H9 (cell line): ENCODE data around the gene RBBP7. TPM values are rescaled to one million over a fixed set of nuclear protein-coding genes. Genes with fewer than 3 reads are reported as not detected.

Experiments used
- DNase-seq: peaks from one replicate; pipeline ENCODE4 v3.0.0-alpha.2; 2017
- H2AFZ ChIP-seq: one replicate; pipeline ENCODE4 v1.6.1; 2013; ENCODE audit warnings: mild to moderate bottlenecking, low read length, control low read depth, moderate library complexity
- H2AK5ac ChIP-seq: 2 replicates; pipeline ENCODE4 v1.6.1; 2013; ENCODE audit warnings: low read length, control low read depth, mixed read lengths; ENCODE audit not compliant: insufficient read length
- H2BK120ac ChIP-seq: one replicate; pipeline ENCODE4 v1.6.1; 2013; ENCODE audit warnings: low read depth, mild to moderate bottlenecking, low read length, control low read depth, inconsistent platforms; ENCODE audit not compliant: poor library complexity, severe bottlenecking
- H2BK12ac ChIP-seq: 2 replicates; pipeline ENCODE4 v1.6.1; 2013; ENCODE audit warnings: low read length, control low read depth, mixed read lengths, low read depth; ENCODE audit not compliant: insufficient read length
- H2BK15ac ChIP-seq: 2 replicates; pipeline ENCODE4 v1.6.1; 2013; ENCODE audit warnings: low read depth, low read length, control low read depth
- H2BK20ac ChIP-seq: one replicate; pipeline ENCODE4 v1.6.1; 2013; ENCODE audit warnings: low read depth, mild to moderate bottlenecking, low read length, control low read depth, inconsistent platforms; ENCODE audit not compliant: poor library complexity, severe bottlenecking
- H2BK5ac ChIP-seq: 2 replicates; pipeline ENCODE4 v1.6.1; 2013; ENCODE audit warnings: low read length, control low read depth, mixed read lengths; ENCODE audit not compliant: insufficient read length
- H3K14ac ChIP-seq: 2 replicates; pipeline ENCODE4 v1.6.1; 2013; ENCODE audit warnings: low read length, control low read depth; ENCODE audit not compliant: insufficient read depth
- H3K18ac ChIP-seq: 2 replicates; pipeline ENCODE4 v1.6.1; 2013; ENCODE audit warnings: low read depth, mild to moderate bottlenecking, mixed read lengths, low read length, control low read depth; ENCODE audit not compliant: insufficient read length
- H3K23ac ChIP-seq: 2 replicates; pipeline ENCODE4 v1.6.1; 2013; ENCODE audit warnings: low read length, control low read depth, mixed read lengths, low read depth; ENCODE audit not compliant: insufficient read length
- H3K23me2 ChIP-seq: 2 replicates; pipeline ENCODE4 v1.6.1; 2013; ENCODE audit warnings: low read depth, mild to moderate bottlenecking, mixed read lengths, low read length, control low read depth; ENCODE audit not compliant: insufficient read length, poor library complexity, severe bottlenecking
- H3K27ac ChIP-seq: 2 replicates; pipeline ENCODE4 v1.5.1; 2013; ENCODE audit warnings: low read length, control low read depth, mixed read lengths, low read depth; ENCODE audit not compliant: insufficient read length
- H3K27me3 ChIP-seq: 2 replicates; pipeline ENCODE4 v1.6.1; 2013; ENCODE audit warnings: low read length, control low read depth, inconsistent platforms; ENCODE audit not compliant: insufficient read depth
- H3K4ac ChIP-seq: 2 replicates; pipeline ENCODE4 v1.6.1; 2013; ENCODE audit warnings: low read depth, mild to moderate bottlenecking, control low read depth, inconsistent platforms, low read length, moderate library complexity
- H3K4me1 ChIP-seq: 2 replicates; pipeline ENCODE4 v1.6.1; 2013; ENCODE audit warnings: low read length, control low read depth, inconsistent platforms; ENCODE audit not compliant: insufficient read depth
- H3K4me2 ChIP-seq: 2 replicates; pipeline ENCODE4 v1.6.1; 2013; ENCODE audit warnings: low read length, control low read depth, mixed read lengths; ENCODE audit not compliant: insufficient read length, insufficient read depth
- H3K56ac ChIP-seq: 2 replicates; pipeline ENCODE4 v1.6.1; 2013; ENCODE audit warnings: low read depth, mild to moderate bottlenecking, mixed read lengths, low read length, control low read depth; ENCODE audit not compliant: insufficient read length
- H3K79me1 ChIP-seq: 2 replicates; pipeline ENCODE4 v1.6.1; 2013; ENCODE audit warnings: low read depth, mild to moderate bottlenecking, moderate library complexity, low read length, control low read depth, inconsistent platforms; ENCODE audit not compliant: insufficient read depth, poor library complexity, severe bottlenecking
- H3K79me2 ChIP-seq: 2 replicates; pipeline ENCODE4 v1.6.1; 2013; ENCODE audit warnings: low read length, control low read depth, inconsistent platforms; ENCODE audit not compliant: insufficient read depth
- H3K9ac ChIP-seq: 2 replicates; pipeline ENCODE4 v1.6.1; 2013; ENCODE audit warnings: low read length, control low read depth, mixed read lengths; ENCODE audit not compliant: insufficient read length; ENCODE audit errors: extremely low read depth
- H3K9me3 ChIP-seq: one replicate; pipeline ENCODE4 v1.6.1; 2013; ENCODE audit warnings: low read depth, low read length, inconsistent platforms; ENCODE audit not compliant: control insufficient read depth
- H3T11ph ChIP-seq: one replicate; pipeline ENCODE4 v1.6.1; 2013; ENCODE audit warnings: mild to moderate bottlenecking, low read length, control low read depth, inconsistent platforms
- H4K20me1 ChIP-seq: one replicate; pipeline ENCODE4 v1.6.1; 2013; ENCODE audit not compliant: control insufficient read depth, insufficient read length, insufficient read depth
- H4K5ac ChIP-seq: 2 replicates; pipeline ENCODE4 v1.6.1; 2013; ENCODE audit warnings: low read depth, mild to moderate bottlenecking, mixed read lengths, low read length, control low read depth; ENCODE audit not compliant: insufficient read length
- H4K8ac ChIP-seq: replicated peaks from 2 replicates; pipeline ENCODE4 v1.6.1; 2013; ENCODE audit warnings: low read length, control low read depth, mixed read lengths, low read depth; ENCODE audit not compliant: insufficient read length
- H4K91ac ChIP-seq: 2 replicates; pipeline ENCODE4 v1.6.1; 2013; ENCODE audit warnings: low read depth, mild to moderate bottlenecking, moderate library complexity, mixed read lengths, low read length, control low read depth; ENCODE audit not compliant: insufficient read length
- H3K27ac Mint-ChIP-seq, 3 experiments: 2 replicates in 2 of 3; 3 replicates in 1 of 3; pipeline ENCODE4 v1.8.0; 2020 to 2021; ENCODE audit warnings: mixed read lengths in 3 of 3, mild to moderate bottlenecking in 1 of 3, moderate library complexity in 1 of 3
- H3K27me3 Mint-ChIP-seq: 2 replicates; pipeline ENCODE4 v1.8.0; 2021; ENCODE audit warnings: low read depth, mild to moderate bottlenecking, moderate library complexity, mixed read lengths
- H3K36me3 Mint-ChIP-seq, 3 experiments: 2 replicates in 2 of 3; 3 replicates in 1 of 3; pipeline ENCODE4 v1.8.0; 2020 to 2021; ENCODE audit warnings: low read depth in 3 of 3, mixed read lengths in 3 of 3; ENCODE audit not compliant: insufficient read depth in 1 of 3
- H3K4me1 Mint-ChIP-seq, 2 experiments: 2 replicates each; pipeline ENCODE4 v1.8.0; 2020; ENCODE audit warnings: mixed read lengths in 2 of 2
- H3K4me3 Mint-ChIP-seq, 2 experiments: 2 replicates in 1 of 2; 3 replicates in 1 of 2; pipeline ENCODE4 v1.8.0; 2020 to 2021; ENCODE audit warnings: mild to moderate bottlenecking in 2 of 2, mixed read lengths in 2 of 2, moderate library complexity in 1 of 2
- H3K9me3 Mint-ChIP-seq, 2 experiments: 2 replicates in 1 of 2; 3 replicates in 1 of 2; pipeline ENCODE4 v1.8.0; 2020; ENCODE audit warnings: mild to moderate bottlenecking in 2 of 2, mixed read lengths in 2 of 2, moderate library complexity in 1 of 2
- CTCF ChIP-seq: fragments of 200-600 bp; sonication (generic); conservative IDR thresholded peaks from 3 replicates; pipeline ENCODE4 v1.8.0; 2021; ENCODE audit warnings: antibody characterized with exemption, mild to moderate bottlenecking
- WGBS: extraction: QIAGEN DNeasy Blood & Tissue Kit; methylation state at CpG from one replicate; pipeline ENCODE4 v1.1.7; 2013; ENCODE audit warnings: missing lambda C conversion rate, low lambda C conversion rate, mixed read lengths; ENCODE audit not compliant: insufficient read length; ENCODE audit errors: extremely low coverage; 5-methylcytosine and 5-hydroxymethylcytosine counted together
- total RNA-seq: library from RNA; stranded (reverse); gene quantifications from 2 replicates; pipeline ENCODE4 v1.2.1, GENCODE V29; 2021

RBBP7 gene
- total RNA-seq, 1 experiment from 2014 or later = 249 TPM

- no peak overlapping the region for H3K27ac ChIP-seq
- H3K4me2 ChIP-seq = no peak overlapping the region
- Mint-ChIP-seq H3K27me3 (no peaks in the 10 kb centered on the region), H3K9me3 (no peaks in the 10 kb centered on the region), H3K4me3 (no peak overlapping the region), H3K36me3 (peaks cover 37 to 59% (median 58%) of the 10 kb centered on the region in 3 experiments), H3K4me1 (no peaks in the 10 kb centered on the region), H3K27ac (peak overlapping the region in 1 of 3 experiments; percentile 57; a peak in 2 of 7 replicates)
- no peak overlapping the region for H3K9ac ChIP-seq
- no peak overlapping the region for H2AFZ ChIP-seq
- no peak overlapping the region for H3K23ac ChIP-seq
- H3K9me3 ChIP-seq = no peaks in the 10 kb centered on the region
- H4K91ac ChIP-seq = no peak overlapping the region
- H4K8ac ChIP-seq = no peak overlapping the region
- DNase-seq = no peak
- no peak overlapping the region for H2BK12ac ChIP-seq
- H3K56ac ChIP-seq = no peak overlapping the region
- no peak for TF ChIP-seq CTCF
- H2AK5ac ChIP-seq = no peak overlapping the region
- WGBS = no CpG with 5 or more reads among the region's 5 CpGs
- H3K4ac ChIP-seq = no peak overlapping the region
- no peaks in the 10 kb centered on the region for H3K4me1 ChIP-seq
- H3K79me1 ChIP-seq = peaks cover 15% of the 10 kb centered on the region
- H2BK15ac ChIP-seq = no peak overlapping the region
- H3T11ph ChIP-seq = no peak overlapping the region
- no peaks in the 10 kb centered on the region for H3K27me3 ChIP-seq
- no peak overlapping the region for H2BK120ac ChIP-seq
- no peak overlapping the region for H4K5ac ChIP-seq
- peaks cover 33% of the 10 kb centered on the region for H3K79me2 ChIP-seq
- H3K18ac ChIP-seq = no peak overlapping the region
- no peaks in the 10 kb centered on the region for H4K20me1 ChIP-seq
- H3K14ac ChIP-seq = no peak overlapping the region
- no peak overlapping the region for H2BK5ac ChIP-seq
- H3K23me2 ChIP-seq = no peaks in the 10 kb centered on the region
- H2BK20ac ChIP-seq = no peak overlapping the region
Measured at GRCh38 chrX:16797358-16797757, 72.8 kb downstream of the RBBP7 start.
